HG02610 (cell line): ENCODE measurements around the gene PHACTR3.

Experiments used
- ATAC-seq: cut with Tn5 transposase; IDR thresholded peaks from one replicate; pipeline ENCODE4 v1.9.1; 2021; ENCODE audit warnings: mild to moderate bottlenecking, moderate library complexity; ENCODE audit not compliant: unreplicated experiment

PHACTR3 gene

DNA sequence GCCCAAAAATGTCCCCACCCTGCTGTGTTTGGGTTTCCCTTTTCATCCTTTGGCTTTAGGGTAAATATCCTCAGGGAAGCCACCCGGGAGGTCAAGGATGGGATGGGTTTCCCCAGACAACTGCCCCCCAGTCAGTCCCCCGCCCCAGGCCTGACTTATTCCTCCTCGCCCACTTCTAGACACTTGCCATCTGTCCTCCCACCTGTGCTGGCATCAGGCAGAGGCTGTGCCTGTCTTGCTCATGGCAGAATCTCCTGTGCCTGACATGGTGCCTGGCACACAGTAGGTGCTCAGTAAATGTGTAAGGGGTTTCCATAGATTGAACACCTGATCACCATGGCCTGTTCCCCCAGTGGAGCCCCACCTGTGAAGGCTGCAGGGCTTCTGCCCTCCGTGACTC, 141.8 kb downstream of the PHACTR3 start:
- no peak for ATAC-seq

DNA sequence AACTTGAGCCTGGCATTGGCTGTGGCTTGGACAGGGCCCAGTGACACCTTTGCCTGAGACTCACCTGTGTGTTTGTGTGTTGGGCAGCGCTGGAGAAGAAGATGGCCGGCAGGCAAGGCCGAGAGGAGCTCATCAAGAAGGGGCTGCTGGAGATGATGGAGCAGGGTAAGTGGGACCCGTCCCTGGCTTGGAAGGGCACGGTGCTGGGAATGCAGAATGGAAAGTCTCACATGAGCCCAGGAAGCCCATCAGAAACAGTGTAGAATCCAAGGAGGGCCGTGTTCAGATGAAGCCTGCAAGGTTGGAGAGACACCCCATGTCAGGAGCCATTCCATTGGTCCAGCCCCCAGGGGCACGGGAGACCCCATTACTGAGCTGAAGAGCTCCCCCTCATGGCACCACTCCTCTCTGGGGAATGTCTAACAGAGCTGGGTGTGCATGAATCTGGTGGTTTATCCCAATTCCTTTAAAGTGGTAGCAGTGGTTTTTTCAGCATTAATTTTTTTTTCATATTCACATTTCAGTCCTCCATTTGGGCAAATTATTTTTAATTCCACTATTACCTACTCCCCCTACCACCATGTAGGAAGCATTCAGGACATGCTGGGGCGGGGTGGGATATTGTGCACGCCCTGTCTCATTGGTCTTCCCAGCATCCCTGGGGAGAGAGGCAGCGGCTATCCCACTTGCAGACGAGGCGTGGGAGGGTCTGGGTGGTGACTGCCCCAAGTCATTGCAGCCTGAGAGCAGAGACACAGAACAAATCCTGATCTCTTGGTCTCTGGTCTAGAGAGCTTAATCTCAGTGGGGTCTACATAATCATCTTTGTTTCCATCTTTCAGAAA, 143.6 kb downstream of the PHACTR3 start:
- ATAC-seq: no peak

DNA sequence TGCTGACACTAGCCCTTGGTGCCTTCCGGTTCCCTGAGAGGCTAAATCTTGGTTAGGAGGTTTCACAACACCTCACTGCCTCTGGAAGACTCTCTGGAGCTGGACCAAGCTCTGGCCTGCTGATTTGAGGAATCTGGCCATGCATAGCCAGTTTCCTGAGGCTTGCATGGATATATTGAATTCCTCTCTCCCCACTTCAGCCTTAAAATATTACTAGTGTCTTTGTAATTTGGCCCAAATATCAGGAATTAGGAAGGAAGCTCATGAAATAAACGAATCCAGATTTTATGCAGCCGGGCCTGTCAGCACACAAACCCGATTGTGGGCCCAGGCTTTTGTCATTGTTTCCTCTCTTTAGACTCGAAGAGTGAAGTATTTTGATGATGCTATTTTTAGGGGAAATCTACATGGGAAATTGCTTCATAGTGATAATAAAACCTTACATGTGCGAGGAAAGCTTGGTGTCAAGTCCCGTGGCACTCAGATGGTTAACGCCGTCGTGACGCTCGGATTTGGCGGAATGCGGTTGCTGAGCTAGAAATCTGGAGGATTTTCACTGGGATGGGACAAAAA, 144.4 kb downstream of the PHACTR3 start:
- ATAC-seq: no peak

DNA sequence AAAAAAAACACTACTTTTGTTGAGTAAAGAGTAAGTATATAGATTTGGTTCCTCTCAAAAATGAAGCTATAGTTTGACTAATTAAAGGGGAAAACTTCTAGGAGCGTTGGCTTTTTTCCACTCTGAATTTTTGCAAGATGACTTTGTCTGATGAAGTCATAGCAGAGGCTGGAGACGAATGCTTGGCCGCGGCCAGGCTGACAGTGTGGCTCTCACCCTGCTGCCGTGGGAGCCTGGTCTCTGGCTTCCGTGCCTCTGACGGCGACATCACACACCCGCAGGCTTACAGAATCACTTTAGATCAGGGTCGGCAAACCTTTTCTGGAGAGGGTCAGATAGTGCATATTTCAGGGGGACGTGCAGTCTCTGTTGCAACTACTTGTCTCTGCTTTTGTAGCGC, 145.0 kb downstream of the PHACTR3 start:
- no peak for ATAC-seq

- no peak for ATAC-seq
These were observed 146.0 kb downstream of the PHACTR3 start for GRCh38 chr20:59750209-59750840.

GRCh38 chr20:59751075-59751711, 146.9 kb downstream of the PHACTR3 start:
- peak; percentile 49 for ATAC-seq

DNA sequence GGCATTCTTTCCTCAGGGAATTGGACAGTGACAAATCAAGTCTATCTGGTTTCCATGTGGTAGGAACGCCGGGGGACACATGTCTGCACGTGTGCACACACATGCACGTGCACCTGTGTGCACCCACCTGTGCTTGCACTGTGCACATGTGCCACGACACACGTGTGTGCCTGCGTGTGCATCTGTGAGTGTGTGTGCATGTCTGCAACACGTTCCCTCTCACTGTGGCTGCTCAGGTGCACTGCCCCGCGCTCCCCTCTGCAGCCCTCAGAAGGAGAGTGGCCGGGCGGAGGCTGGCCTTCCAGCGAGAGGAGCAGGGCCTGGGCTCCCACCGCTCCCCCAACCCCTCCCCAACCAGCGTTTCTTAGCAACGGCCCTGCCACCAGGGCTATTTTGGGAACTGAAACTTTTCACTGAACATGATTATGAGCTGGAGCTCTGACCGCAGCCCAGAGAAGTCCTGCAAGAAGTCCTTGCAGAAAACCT, 147.8 kb downstream of the PHACTR3 start:
- ATAC-seq: peak; percentile 73

- ATAC-seq: peak; percentile 28
These were observed 148.5 kb downstream of the PHACTR3 start for GRCh38 chr20:59752704-59753460.

DNA sequence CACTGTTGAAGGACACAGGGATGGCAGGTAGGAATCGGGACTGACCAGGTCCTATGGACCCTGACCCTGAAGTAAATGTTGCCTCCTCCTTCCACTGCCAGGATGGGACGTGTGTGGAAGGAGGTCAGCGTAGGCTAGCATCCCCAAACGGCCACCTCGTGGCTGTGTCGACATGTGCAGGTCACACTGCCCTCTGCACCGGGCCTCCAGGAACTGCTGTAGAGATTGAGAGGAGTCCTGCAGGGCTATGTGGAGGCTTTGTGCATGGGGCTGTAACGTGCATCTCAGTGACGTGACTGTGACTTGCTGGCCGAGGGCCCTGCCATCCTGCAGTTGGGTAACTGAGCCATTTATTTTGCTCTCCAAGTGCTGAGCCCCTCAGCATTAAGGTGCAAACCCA, 149.5 kb downstream of the PHACTR3 start:
- no peak for ATAC-seq

- ATAC-seq: no peak
These were observed 150.2 kb downstream of the PHACTR3 start for GRCh38 chr20:59754551-59754950.

DNA sequence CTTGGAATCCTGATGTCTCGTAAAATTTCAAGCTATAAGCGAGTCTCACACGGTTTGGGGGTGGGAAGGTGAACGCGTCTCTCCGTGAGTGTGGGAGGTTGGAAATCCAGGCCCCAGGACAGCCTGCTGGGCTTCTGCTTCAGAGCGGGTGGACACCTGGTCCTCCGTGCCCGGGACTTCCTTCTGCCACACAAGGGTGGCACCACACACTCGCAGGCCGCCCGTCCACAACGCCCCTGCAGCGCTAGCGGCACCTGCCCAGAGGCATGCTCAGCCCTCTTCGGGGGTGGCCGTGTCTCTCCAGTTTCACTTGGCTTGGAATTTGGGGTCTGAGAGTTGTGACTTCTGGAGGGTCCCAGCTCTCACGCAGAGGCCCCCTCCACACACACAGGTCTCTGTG, 151.9 kb downstream of the PHACTR3 start:
- ATAC-seq: no peak

- ATAC-seq: no peak
These were observed 159.7 kb downstream of the PHACTR3 start for GRCh38 chr20:59764037-59764436.

GRCh38 chr20:59765599-59766177, 161.3 kb downstream of the PHACTR3 start:
- ATAC-seq: no peak

DNA sequence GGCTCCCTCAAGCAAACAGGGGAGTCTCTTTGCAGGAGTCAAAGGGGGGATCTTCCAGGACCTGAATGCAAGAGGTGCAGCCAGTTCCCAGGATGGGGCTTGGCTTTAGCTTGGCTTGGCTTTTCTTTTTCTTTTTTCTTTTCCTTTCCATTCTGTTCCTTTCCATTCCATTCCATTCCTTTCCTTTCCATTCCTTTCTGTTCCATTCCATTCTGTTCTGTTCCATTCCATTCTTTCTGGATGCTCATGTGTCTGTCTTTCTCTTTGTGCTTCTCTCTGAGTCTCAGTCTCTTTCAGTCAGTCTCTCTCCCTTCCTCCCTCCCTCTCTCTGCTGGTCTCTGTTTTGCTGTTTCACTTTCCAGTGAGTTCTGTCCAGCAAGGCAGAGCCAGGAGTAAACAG, 163.3 kb downstream of the PHACTR3 start:
- no peak for ATAC-seq

GRCh38 chr20:59770270-59770669, 165.9 kb downstream of the PHACTR3 start:
- no peak for ATAC-seq

DNA sequence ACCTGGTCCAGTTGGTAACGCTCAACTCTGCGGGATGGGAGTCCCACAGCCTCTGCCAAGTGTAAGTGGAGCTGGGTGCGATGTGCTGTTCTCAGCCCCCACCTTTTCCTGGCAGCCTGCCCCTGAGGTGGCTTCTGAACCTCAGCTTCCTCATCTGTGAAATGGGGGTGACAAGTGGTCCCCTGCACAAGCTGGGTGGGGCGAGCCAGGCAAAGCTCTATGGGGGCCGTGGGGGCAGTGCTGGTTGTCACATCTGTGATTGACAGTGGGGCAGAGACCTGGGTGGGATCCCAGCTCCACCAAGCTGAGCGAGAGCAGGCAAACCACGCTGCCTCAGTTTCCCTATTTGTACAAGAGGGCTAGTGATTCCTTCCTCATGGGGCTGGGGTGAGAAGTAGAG, 166.5 kb downstream of the PHACTR3 start:
- no peak for ATAC-seq

GRCh38 chr20:59771506-59772372, 167.4 kb downstream of the PHACTR3 start:
- no peak for ATAC-seq

GRCh38 chr20:59772373-59772705, 168.0 kb downstream of the PHACTR3 start:
- no peak for ATAC-seq
